DMS53 treated with DMSO at 0.1 percent for 48 hours (cell line): ENCODE data around the gene ARHGAP15.

Experiments used
- DNase-seq: peaks from one replicate; lab custom pipeline; 2025; ENCODE audit not compliant: unreplicated experiment; lab: John Stamatoyannopoulos, UW

ARHGAP15 gene

DNA sequence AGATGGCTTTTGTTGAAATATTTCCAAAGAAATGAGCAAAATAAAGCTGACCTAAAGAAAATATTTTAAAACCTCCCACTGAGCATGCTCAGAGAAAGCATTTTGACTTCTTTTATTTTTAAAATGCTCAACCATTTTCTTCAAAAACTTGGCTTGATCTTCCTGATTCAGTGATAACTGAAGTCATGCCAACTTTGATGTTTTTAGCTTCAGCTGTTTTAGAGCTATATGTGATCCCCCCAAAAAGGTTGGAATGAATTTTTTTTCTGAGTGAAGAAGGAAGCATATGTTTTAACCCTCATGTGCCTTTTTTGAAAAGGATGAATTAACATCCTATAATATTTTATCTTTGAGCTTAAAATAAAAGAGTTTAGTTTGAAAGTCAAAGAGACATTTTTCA lies 612.0 kb downstream of the ARHGAP15 start:
- DNase-seq, result no peak

DNA sequence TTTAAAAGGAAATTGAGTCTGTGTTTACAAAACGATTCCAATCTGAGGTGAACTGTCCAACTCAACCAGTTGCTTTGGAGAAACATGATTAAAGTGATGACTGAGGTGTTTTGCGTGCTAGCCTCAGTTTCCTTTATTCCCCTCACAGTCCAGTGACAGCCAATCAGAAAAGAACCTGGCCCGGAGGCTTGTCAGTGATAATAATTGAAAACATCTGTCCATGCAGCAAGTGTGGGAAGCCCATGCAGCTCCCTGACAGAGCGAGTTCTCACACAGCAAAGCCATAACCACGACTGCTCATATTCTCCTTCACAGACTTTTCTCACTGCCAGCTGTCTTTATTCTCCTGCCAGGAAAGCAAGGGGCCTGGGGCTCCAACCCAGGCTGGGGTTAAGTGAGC lies 613.4 kb downstream of the ARHGAP15 start:
- DNase-seq, result no peak

DNA sequence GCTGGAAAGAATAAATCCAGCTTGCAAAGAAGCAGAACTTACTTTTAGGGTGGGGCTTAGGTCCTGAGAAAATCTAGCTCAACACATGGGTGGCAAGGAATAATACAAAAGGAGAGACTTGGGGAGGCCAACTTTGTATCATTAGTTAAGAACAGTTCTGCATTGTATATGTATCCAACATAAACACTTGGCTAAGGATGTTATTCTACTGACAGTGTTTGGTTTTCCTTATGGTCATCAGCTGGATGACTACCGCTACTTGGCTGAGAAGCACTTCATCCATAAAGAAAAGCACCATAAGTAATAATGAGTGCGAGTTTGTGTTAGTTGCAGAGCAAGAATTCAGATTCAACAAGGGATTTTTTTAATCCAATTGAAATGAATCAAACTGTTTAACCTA lies 614.9 kb downstream of the ARHGAP15 start:
- no peak for DNase-seq

DNA sequence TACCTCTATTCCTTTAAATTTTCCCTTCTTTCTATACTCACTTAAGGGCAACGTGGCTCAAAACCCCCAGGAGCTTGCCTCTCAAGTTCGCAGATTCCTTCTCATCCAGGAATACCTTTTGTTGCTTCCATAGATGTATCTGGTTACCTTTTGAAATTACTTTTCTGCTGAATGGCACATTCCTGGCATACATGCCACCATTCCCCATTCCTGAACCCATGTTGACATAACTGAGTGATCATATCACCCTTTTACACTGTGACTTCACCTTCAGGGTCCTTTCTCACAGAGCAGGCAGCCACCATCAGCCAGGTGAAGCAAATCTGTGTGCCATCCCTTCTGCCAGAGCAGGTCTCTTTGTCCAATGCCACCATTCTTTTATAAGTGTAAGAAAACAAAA lies 615.8 kb downstream of the ARHGAP15 start:
- no peak for DNase-seq

DNA sequence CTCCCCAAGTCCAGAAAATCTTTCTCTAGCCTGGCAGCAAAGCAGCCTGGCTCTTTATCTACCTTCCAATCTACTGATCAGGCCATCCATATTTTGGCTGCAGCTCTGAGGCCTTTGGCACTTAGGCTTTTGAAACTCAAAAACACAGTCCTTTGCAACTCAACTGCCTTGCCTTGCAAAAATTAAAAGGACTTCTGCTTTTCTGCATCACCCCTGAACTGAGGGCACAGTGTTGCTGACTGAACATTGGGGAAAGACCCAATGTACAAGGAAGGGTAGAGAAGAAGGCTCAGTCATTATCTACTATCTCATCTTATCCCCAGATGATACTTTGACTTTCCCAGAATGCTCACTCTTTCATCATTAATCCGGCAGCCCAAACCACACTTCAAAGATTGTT lies 625.5 kb downstream of the ARHGAP15 start:
- DNase-seq, result no peak

DNA sequence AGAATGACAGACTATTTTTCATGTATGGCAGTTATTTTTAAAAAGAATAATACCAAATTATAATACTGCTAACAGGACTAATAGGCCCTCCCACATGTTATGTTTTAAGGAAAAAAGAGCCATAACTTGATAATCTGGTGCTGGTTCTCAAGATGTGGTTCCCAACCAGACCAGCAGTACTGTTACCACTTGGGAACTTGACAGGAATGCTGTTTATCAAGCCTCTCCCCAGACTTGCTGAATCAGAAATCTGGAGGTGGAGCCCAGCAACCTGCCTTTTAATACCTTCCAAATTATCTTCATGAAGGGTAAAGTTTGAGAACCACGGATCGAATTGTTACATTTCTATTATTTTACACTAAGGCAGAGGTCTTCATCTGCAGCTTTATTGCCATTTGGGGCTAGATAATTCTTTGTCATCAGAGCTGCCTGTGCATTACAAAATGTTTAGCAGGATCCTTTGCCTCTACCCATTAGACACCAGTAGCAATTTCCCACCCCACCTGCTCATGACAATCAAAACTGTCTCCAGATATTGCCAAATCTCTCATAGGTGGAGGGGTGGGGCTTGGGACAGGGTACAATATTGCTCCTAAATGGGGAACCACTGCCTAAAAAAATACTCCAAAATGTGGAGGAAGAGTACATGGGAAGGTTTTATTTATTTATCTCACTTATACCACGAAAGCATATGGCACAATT lies 629.6 kb downstream of the ARHGAP15 start:
- DNase-seq, result no peak

DNA sequence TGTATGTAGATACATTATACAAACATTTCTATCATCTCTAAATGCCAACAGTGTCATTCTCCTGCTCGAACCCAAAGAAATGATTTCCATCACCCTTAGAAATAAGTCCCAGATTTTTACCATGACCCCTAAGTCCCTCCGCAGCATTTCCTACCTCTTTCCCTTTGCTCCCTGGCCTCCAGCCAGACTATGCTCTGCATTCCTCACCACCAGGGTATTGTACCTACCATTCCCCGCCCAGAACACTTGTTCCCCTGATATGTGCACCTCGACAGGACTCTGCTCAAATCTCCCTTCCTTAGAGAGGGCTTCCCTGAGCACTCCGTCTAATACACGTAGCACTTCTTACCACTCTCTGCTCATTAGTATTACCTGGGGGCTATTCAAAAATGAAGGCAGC lies 630.2 kb downstream of the ARHGAP15 start:
- no peak for DNase-seq

DNA sequence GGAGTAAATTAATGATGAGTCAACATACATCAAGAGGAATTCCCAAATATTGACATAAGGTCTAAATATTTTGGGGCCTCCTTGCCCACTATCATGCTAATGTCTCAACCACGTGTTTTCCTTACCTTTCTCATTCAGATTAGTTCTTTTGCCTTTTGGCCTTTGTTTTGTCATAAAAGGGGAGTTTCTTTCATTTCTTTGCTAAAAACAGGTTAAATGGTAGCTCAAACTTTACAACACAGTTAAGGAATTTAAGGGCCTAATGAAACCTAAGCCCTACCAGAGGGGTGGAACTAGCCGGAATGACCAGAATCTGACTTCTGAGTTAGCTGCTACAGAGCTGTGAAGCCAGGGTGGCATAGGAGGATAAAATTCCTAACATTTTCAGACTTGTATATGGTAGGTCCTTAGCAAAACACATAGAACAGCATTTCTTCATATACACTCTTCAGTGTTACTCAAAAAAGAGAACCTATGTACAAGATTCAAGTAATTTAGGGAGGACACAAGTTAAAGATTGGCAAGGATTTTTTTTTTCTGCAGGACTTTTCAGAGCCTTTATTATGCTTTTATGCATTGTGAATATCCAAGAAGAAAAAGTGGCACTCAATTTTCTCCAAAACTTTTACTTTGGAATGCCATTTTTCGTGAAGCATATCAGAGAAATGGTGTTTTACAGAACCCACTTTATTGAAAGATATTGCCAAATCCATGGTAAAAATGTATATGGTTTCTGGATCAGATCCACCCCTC lies 633.1 kb downstream of the ARHGAP15 start:
- no peak for DNase-seq

DNA sequence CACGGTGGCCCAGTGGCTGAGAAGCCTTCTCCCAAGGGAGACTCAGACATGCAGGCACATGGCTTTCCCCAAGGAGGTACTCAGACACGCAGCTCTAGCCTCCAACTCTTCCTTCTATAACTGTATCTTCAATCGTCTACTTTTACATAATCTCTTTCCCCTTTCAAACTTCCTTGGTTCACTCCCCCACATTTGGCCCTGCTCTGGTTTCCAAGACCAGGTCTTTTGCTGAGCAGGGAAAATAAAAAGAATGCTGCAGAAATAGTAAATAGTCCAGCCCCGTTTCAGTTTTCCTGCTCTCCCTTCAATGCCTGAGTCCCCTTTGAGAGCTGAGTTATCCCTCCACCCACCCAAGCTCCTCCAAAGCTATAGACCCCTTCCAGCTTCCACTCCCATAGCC lies 635.0 kb downstream of the ARHGAP15 start:
- no peak for DNase-seq

DNA sequence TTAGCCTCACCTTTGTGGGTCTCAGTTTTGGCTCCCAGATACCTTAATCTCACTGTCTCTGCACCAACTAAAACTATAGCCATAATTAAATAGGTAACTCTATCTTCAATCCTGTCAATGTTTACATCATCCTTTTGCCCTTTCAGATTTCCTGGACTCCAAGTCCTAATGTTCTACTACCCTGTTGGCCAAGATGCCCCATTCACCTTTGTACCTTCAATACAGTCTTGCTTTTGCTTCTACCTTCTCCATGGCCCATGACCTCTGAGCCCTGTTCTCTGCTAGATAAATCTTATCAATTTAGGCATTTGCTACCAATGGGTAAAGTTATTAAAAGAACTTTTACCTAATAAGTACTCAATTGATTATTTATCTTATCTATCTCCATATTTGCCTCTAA lies 635.5 kb downstream of the ARHGAP15 start:
- DNase-seq, result no peak

DNA sequence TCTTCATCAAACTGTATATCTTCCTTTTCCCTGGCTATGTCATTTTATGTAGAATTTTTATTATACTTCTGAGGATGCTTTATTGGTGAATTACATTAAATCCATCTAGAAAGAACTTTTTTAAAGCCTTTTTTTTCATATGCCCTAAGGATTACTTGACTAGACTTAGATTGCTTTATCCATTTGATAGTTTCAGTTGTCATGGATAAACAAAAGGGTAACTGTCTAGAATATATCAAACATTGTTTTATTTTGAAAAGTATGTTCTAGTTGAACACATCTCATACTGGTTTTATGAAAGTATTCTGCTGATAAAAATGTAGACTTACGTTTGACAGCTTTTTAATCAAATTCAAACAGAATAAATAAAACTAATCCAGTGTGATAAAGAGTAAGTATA lies 639.8 kb downstream of the ARHGAP15 start:
- DNase-seq, result no peak

DNA sequence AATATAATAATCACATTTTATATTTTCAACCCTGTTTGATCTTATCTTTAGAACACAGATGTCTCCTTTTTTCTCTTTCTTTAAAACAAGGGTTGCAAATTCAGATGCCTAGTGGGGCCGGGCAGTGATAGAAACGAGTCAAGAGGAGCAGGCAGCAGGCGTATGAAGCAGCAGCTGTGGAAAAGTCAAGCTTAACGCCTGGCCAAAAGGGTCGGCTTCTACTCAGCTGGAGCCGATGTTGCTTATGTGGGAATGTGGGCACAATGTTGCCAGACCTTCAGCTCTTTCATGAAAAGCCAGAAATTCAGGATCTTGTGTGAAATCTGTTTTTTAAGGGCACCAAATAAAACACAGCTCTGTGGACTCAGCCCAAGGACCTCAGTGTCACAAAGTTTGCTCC lies 642.7 kb downstream of the ARHGAP15 start:
- DNase-seq, result no peak

DNA sequence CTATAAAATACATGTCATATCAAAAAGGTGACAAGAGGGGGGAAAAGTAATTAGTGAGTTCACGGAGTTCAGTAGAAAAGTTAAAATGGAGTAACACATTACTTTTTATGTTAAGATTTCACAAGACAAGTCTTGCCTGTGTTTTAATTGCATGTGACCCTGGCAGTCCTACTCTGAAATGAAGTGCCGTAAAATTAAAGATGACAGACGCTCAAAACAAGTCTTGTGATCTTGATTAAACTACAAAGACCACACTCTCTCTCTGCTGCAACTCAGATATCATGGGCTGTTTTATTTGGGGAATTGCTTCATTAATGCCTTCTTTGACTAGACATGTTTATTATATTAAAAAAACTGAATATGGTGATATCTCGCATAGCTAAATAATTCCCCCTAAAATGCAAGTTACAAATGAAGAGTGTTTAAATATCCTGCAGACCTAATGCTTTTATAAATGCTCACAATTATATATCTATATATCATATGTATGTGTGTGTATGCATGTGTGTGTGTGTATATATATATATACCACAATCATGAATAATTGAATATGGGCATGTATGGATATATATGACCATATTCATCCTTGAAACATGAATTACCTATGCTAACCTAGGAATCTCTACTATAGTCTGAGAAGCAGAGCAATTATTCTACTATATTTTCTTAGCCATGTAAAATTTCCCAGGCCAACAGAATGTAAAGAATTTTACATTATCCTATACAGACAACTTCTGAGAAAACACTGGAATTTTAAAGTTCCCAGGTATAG lies 647.5 kb downstream of the ARHGAP15 start:
- DNase-seq, result no peak

DNA sequence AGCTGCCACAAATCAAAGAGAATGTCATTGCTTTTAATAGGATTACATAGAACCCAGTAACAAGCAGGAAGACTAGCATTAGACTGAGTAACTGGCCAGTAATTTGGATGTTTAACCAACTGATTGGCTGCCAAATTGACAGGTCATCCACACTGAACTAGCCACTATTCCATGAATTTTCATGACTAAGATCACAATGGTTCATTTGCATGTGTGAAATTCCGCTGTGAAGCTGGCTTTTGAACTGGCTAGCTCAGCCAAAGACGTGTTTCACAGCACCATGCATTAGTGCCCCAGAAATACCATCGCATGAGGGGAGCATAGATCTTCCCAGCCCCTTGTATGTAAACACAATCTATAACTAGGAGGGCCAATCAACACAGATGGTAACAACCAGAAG lies 649.8 kb downstream of the ARHGAP15 start:
- no peak for DNase-seq

DNA sequence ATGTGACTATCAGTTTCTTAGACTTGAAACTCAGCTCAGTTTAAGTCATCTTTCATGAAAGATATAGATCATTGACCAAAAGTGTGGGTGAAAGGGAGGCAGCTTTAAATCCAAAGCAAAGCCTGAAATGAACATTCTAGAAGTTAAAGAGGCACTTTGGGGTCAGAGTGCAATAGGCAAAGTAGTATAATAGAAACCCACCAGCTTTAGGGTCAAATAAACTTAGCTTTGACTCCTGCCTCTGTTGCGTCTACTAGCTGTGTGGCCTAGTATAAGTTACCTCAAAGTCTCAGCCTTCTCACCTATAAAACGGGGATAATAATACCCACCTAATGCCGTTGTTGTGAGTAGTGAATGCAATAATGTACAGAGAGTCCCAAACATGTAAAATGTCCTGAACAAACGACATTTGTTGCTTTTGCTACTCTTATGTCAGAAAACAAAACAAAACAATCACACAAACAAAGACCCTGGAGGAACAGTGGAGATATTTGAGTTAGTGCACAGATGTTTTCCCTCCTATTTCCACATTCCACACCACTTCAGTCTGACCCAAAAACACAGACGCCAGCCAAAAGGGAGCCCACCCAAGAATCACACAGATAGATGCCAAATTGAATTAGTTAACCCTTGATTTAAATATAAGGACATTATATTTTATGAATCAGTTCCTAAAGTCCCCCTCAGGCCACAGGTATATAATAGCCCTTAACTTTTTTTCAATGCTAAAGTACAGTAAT lies 657.0 kb downstream of the ARHGAP15 start:
- no peak for DNase-seq

DNA sequence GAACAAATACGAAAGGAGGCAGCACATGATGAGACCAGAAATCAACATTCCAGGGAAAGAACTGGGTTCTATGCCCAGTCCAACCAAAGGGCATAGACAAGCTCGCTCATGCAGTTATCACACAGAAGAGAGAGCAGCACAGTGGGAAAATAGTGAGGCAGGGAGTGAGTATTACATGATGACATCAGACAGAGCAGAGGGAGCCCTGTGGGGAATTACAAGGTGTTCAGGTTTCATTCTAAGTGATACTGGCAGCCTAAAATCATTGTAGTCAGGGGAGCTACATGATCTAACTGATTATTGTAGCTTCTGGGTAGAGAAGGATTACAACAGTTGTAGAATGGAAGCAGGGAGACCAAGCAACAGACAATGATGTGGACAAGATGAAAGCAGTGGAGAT lies 658.5 kb downstream of the ARHGAP15 start:
- no peak for DNase-seq

DNA sequence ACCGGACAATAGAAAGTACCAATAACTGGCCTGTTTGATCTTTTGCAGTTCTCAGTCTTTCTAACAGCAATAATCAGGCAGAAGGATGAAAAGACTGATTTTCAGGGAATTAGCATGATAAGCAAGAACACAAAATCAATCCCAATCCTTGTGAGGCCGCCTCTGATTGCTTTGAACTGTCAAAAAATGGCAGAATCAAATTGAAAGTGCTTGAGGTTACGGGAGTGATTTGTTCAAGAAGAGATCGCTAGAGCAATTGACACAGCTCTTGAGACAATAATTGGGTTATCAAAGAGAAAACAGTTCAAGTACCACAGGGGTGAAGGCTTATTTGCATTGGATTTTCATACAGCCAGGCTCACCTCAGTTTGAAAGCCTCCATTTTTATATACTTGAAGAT lies 663.4 kb downstream of the ARHGAP15 start:
- DNase-seq, result no peak

DNA sequence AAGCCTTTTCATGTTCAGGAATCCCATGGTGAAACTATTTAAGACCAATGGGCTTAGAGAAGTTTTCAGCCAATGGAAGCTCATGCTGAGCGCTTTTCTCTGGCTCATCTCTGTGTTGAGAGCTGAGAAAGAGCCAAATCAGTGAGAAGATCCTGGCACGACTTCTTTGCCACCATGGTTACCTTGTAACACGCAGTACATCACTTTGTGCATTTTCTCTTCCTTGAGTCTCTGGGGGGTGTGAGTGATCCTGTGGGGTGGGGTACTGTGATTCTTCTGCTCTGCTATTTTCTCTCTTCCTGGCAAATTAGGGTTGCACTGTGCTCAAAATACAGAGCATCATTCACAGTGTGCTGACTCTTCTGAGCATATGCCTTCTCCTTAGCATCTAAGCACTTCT lies 664.2 kb downstream of the ARHGAP15 start:
- no peak for DNase-seq

DNA sequence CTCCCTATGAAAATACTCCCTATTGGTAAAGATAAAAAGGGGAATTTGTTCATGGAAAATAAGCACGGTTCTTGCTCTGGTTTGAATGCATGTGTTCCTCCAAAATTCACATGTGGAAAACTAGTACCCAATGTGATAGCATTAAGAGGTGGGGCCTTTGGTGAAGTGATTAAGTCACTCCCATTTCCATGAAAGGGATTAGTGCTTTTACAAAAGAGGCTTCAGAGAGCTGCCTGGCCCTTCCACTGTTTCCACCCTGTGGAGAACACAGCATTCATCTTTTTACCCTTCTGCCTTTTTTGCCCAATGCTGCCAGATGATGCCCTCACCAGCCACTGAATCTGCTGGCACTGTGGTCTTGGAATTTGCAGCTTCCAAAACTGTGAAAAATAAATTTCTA lies 666.8 kb downstream of the ARHGAP15 start:
- no peak for DNase-seq

DNA sequence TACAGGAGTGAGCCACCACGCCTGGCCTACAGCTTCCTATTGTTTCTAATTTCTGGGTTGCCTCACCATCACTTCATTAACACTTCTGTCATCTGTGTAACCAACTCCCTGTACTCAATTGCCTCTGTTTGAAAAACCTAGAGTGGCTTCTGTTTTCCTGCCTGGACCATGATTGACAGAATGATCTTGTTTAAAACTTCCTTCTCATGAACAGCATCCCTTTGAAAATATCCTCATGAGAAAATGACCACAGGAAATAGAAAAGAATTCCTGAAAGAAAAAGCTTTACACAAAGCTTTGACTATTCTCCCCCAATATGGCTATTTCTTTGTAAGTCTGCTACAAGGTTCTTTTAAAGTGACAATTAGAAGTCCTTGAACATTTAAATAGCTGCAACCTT lies 672.3 kb downstream of the ARHGAP15 start:
- no peak for DNase-seq

DNA sequence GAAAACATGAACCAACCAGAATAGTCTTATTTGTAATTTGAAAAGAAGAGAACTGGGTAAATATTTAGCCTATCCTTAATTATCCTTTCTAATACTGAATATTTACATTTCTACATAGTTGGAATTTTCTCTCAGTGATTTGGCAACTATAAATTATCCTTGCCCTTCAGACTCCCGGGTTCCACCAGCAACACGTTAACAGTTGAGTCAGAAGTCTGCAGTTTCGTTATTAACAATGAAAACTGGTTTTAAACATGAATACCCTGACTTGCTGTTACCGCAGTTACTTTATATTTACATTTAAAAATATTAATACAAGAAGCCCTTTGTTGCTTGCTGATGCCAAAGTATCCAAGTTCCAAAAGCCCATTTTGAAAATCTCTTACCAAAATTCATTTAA lies 673.0 kb downstream of the ARHGAP15 start:
- no peak for DNase-seq
